Neural cell (in vitro differentiated cells): Measurements from ENCODE around the gene NEDD4L. TPM values are rescaled to one million over a fixed set of nuclear protein-coding genes. Genes with fewer than 3 reads are reported as not detected.

ENCODE experiments used
- H2AFZ ChIP-seq: fragments of 200-600, 300-800 bp; sonication (generic), shearing (Covaris generic); 2 replicates; pipeline ENCODE4 v1.6.0; 2014; ENCODE audit warnings: low read depth, mild to moderate bottlenecking, antibody characterized with exemption, low read length, moderate library complexity
- H3F3A ChIP-seq: fragments of 200-600 bp; shearing (Covaris generic); 2 replicates; pipeline ENCODE4 v1.6.1; 2016; ENCODE audit warnings: mild to moderate bottlenecking, moderate library complexity, mixed read lengths, antibody characterized with exemption, low read length; ENCODE audit not compliant: insufficient read depth, poor library complexity, severe bottlenecking
- H3K27ac ChIP-seq: fragments of 200-600, 300-800 bp; sonication (generic), shearing (Covaris generic); 2 replicates; pipeline ENCODE4 v1.5.1; 2014; ENCODE audit warnings: mild to moderate bottlenecking, low read length, moderate library complexity
- H3K27me3 ChIP-seq: fragments of 300-800, 200-600 bp; sonication (generic), shearing (Covaris generic); 2 replicates; pipeline ENCODE4 v1.6.0; 2014; ENCODE audit warnings: mild to moderate bottlenecking, low read depth, low read length, moderate library complexity; ENCODE audit not compliant: insufficient read depth
- H3K36me3 ChIP-seq: fragments of 300-800, 200-600 bp; sonication (generic), shearing (Covaris generic); 2 replicates; pipeline ENCODE4 v1.5.1; 2014; ENCODE audit warnings: mild to moderate bottlenecking, antibody characterized with exemption, low read length, moderate library complexity; ENCODE audit not compliant: insufficient read depth
- H3K4me2 ChIP-seq: fragments of 300-800, 200-600 bp; sonication (generic), shearing (Covaris generic); 2 replicates; pipeline ENCODE4 v1.6.0; 2014; ENCODE audit warnings: mild to moderate bottlenecking, low read length
- H3K4me3 ChIP-seq: fragments of 300-800, 200-600 bp; sonication (generic), shearing (Covaris generic); 2 replicates; pipeline ENCODE4 v1.5.1; 2014; ENCODE audit warnings: mild to moderate bottlenecking, low read length, moderate library complexity
- H3K79me2 ChIP-seq: fragments of 200-600 bp; shearing (Covaris generic); replicated peaks from 2 replicates; pipeline ENCODE4 v1.6.0; 2014; ENCODE audit warnings: mild to moderate bottlenecking, low read length, moderate library complexity; ENCODE audit not compliant: insufficient read depth
- H3K9ac ChIP-seq: fragments of 300-800, 200-600 bp; sonication (generic), shearing (Covaris generic); 2 replicates; pipeline ENCODE4 v1.6.1; 2016; ENCODE audit warnings: mild to moderate bottlenecking, low read length, mixed read lengths
- H3K9me2 ChIP-seq: fragments of 200-600 bp; shearing (Covaris generic); 2 replicates; pipeline ENCODE4 v1.6.1; 2016; ENCODE audit warnings: mild to moderate bottlenecking, low read length, mixed read lengths; ENCODE audit not compliant: insufficient read depth
- H3K9me3 ChIP-seq: fragments of 200-600, 300-800 bp; sonication (generic), shearing (Covaris generic); 2 replicates; pipeline ENCODE4 v1.6.1; 2016; ENCODE audit warnings: mild to moderate bottlenecking, mixed run types, low read length, moderate library complexity, mixed read lengths
- H4K20me1 ChIP-seq: fragments of 200-600 bp; shearing (Covaris generic); 2 replicates; pipeline ENCODE4 v1.6.1; 2016; ENCODE audit warnings: mild to moderate bottlenecking, mixed run types; ENCODE audit not compliant: insufficient read depth
- CTCF ChIP-seq: fragments of 450-650 bp; IDR thresholded peaks from 2 replicates; pipeline ENCODE4 v1.5.1; 2014; ENCODE audit warnings: antibody characterized with exemption, mild to moderate bottlenecking, moderate library complexity; ENCODE audit not compliant: poor library complexity, severe bottlenecking
- EP300 ChIP-seq: fragments of 450-650 bp; conservative IDR thresholded peaks from 2 replicates; pipeline ENCODE4 v1.6.1; 2014; ENCODE audit warnings: antibody characterized with exemption, mild to moderate bottlenecking, moderate library complexity; ENCODE audit not compliant: poor library complexity, severe bottlenecking
- EZH2 ChIP-seq: fragments of 200-600, 300-800 bp; shearing (Covaris generic), sonication (generic); IDR thresholded peaks from 2 replicates; pipeline ENCODE4 v1.6.1; 2014; ENCODE audit warnings: antibody characterized with exemption, low read length, borderline replicate concordance, mild to moderate bottlenecking; ENCODE audit not compliant: insufficient read depth, poor library complexity, severe bottlenecking
- MXI1 ChIP-seq: fragments of 450-650 bp; conservative IDR thresholded peaks from 2 replicates; pipeline ENCODE4 v1.6.1; 2014; ENCODE audit warnings: antibody characterized with exemption, mild to moderate bottlenecking; ENCODE audit not compliant: poor library complexity, severe bottlenecking
- POLR2AphosphoS5 ChIP-seq: IDR thresholded peaks from 2 replicates; pipeline ENCODE4 v1.6.1; 2012
- RAD21 ChIP-seq: fragments of 450-650 bp; conservative IDR thresholded peaks from 2 replicates; pipeline ENCODE4 v1.6.1; 2014; ENCODE audit warnings: antibody characterized with exemption, mild to moderate bottlenecking, moderate library complexity
- REST ChIP-seq: IDR thresholded peaks from 2 replicates; pipeline ENCODE4 v1.6.1; 2012; ENCODE audit warnings: borderline replicate concordance
- TAF1 ChIP-seq: IDR thresholded peaks from 2 replicates; pipeline ENCODE4 v1.6.1; 2012; ENCODE audit warnings: low read depth
- polyA plus RNA-seq: library from polyadenylated mRNA; depleted of rRNA; stranded (reverse); fragments of >200 nt; gene quantifications from 2 replicates; pipeline ENCODE4 v1.2.3, GENCODE V29; 2014

NEDD4L gene
- polyA plus RNA-seq, 1 donor from 2014 or later, result 97.9 TPM

- H3K79me2 ChIP-seq, result peaks cover 68% of the 10 kb centered on the region
- TF ChIP-seq POLR2AphosphoS5, result no peak
- no peak for TF ChIP-seq CTCF
- no peak for TF ChIP-seq MXI1
- TF ChIP-seq REST, result no peak
- TF ChIP-seq RAD21, result no peak
- no peak for TF ChIP-seq EZH2
Measured at GRCh38 chr18:58067601-58068000, 23.6 kb downstream of the NEDD4L start.

GRCh38 chr18:58069099-58069498 lies 25.1 kb downstream of the NEDD4L start:
- Histone ChIP-seq H3K4me3 (no peak overlapping the region), H3K9ac (no peak overlapping the region), H3K36me3 (no peaks in the 10 kb centered on the region), H3K9me2 (no peaks in the 10 kb centered on the region), H3K9me3 (no peaks in the 10 kb centered on the region), H2AFZ (no peak overlapping the region), H3K27ac (no peak overlapping the region), H3K79me2 (peaks cover 65% of the 10 kb centered on the region), H4K20me1 (peaks cover 5% of the 10 kb centered on the region), H3K27me3 (no peaks in the 10 kb centered on the region), H3F3A (peaks cover 6% of the 10 kb centered on the region), H3K4me2 (no peak overlapping the region)
- TF ChIP-seq EP300 (no peak), TAF1 (no peak)

More at GRCh38 chr18:58067601-58068000, 23.6 kb downstream of the NEDD4L start:
- Histone ChIP-seq H3F3A (peaks cover 6% of the 10 kb centered on the region), H3K9ac (no peak overlapping the region), H4K20me1 (peaks cover 5% of the 10 kb centered on the region), H3K4me2 (no peak overlapping the region), H3K27me3 (no peaks in the 10 kb centered on the region), H3K9me2 (no peaks in the 10 kb centered on the region), H2AFZ (no peak overlapping the region), H3K27ac (no peak overlapping the region), H3K4me3 (no peak overlapping the region), H3K9me3 (no peaks in the 10 kb centered on the region), H3K36me3 (no peaks in the 10 kb centered on the region)

GRCh38 chr18:58069721-58070292 lies 25.8 kb downstream of the NEDD4L start:
- TF ChIP-seq EP300, result no peak
- Histone ChIP-seq H3K79me2 (peaks cover 61% of the 10 kb centered on the region), H3F3A (peaks cover 6% of the 10 kb centered on the region), H3K4me2 (no peak overlapping the region), H3K9ac (no peak overlapping the region), H3K9me3 (no peaks in the 10 kb centered on the region), H3K27me3 (no peaks in the 10 kb centered on the region), H3K4me3 (no peak overlapping the region), H3K9me2 (no peaks in the 10 kb centered on the region), H2AFZ (no peak overlapping the region), H3K27ac (no peak overlapping the region), H4K20me1 (peaks cover 5% of the 10 kb centered on the region), H3K36me3 (no peaks in the 10 kb centered on the region)
